ENCODE measurements around the gene ROGDI. TPM values are rescaled to one million over a fixed set of nuclear protein-coding genes. Genes with fewer than 3 reads are reported as not detected.
A peak's percentile ranks its signal among the peaks of the same experiment; 100 is the strongest.

ROGDI gene
- total RNA-seq, 6 experiments from 2014 or later = 16.8 to 20.1 (median 18.5) TPM

GRCh38 chr16:4800290-4801041 is 2.0 kb downstream of the ROGDI start:
- H3K4me1 Mint-ChIP-seq (ENCODE audit: low read depth) = peaks cover 10% of the 10 kb centered on the region
- DNase-seq = no peak
- H3K27me3 Mint-ChIP-seq (ENCODE audit: insufficient read depth) = peaks cover 2% of the 10 kb centered on the region; the same call in 1 of the 2 replicates
- no peak overlapping the region for H3K27ac Mint-ChIP-seq
- H3K4me3 Mint-ChIP-seq = 0 out of 2 replicates have a peak overlapping the region, but pooled peaks have one; percentile 20
- TF ChIP-seq CTCF (IDR thresholded peaks at IDR 0.05) = no peak
- no peaks in the 10 kb centered on the region for H3K9me3 Mint-ChIP-seq
- no peaks in the 10 kb centered on the region for H3K36me3 Mint-ChIP-seq (ENCODE audit: low read depth)

- TF ChIP-seq CTCF (IDR thresholded peaks at IDR 0.05) = no peak
- peaks cover 2% of the 10 kb centered on the region; the same call in 1 of the 2 replicates for H3K27me3 Mint-ChIP-seq (ENCODE audit: insufficient read depth)
- DNase-seq = no peak
- no peaks in the 10 kb centered on the region for H3K36me3 Mint-ChIP-seq (ENCODE audit: low read depth)
- peaks cover 10% of the 10 kb centered on the region for H3K4me1 Mint-ChIP-seq (ENCODE audit: low read depth)
- H3K9me3 Mint-ChIP-seq = no peaks in the 10 kb centered on the region
- no peak overlapping the region for H3K27ac Mint-ChIP-seq
- no peak overlapping the region for H3K4me3 Mint-ChIP-seq
Observed at GRCh38 chr16:4799171-4799855, 3.1 kb downstream of the ROGDI start.

GRCh38 chr16:4798456-4798855 is 4.0 kb downstream of the ROGDI start:
- no peak for DNase-seq
- Mint-ChIP-seq H3K27me3 (ENCODE audit: insufficient read depth) (no peaks in the 10 kb centered on the region), H3K4me3 (no peak overlapping the region), H3K9me3 (no peaks in the 10 kb centered on the region), H3K36me3 (ENCODE audit: low read depth) (no peaks in the 10 kb centered on the region), H3K4me1 (ENCODE audit: low read depth) (peaks cover 5% of the 10 kb centered on the region), H3K27ac (no peak overlapping the region)
- no peak for TF ChIP-seq CTCF (IDR thresholded peaks at IDR 0.05)

GRCh38 chr16:4797805-4798252 is 4.6 kb downstream of the ROGDI start:
- TF ChIP-seq CTCF (IDR thresholded peaks at IDR 0.05) = no peak
- no peak for DNase-seq
- no peaks in the 10 kb centered on the region for H3K4me1 Mint-ChIP-seq (ENCODE audit: low read depth)
- H3K36me3 Mint-ChIP-seq (ENCODE audit: low read depth) = no peaks in the 10 kb centered on the region
- no peak overlapping the region for H3K4me3 Mint-ChIP-seq
- H3K9me3 Mint-ChIP-seq = no peaks in the 10 kb centered on the region
- no peaks in the 10 kb centered on the region for H3K27me3 Mint-ChIP-seq (ENCODE audit: insufficient read depth)
- no peak overlapping the region for H3K27ac Mint-ChIP-seq

GRCh38 chr16:4796982-4797804 is 5.2 kb downstream of the ROGDI start:
- no peaks in the 10 kb centered on the region for H3K36me3 Mint-ChIP-seq (ENCODE audit: low read depth)
- no peak overlapping the region for H3K4me3 Mint-ChIP-seq
- H3K4me1 Mint-ChIP-seq (ENCODE audit: low read depth) = no peaks in the 10 kb centered on the region
- DNase-seq = no peak
- no peak for TF ChIP-seq CTCF (IDR thresholded peaks at IDR 0.05)
- no peak overlapping the region for H3K27ac Mint-ChIP-seq
- no peaks in the 10 kb centered on the region for H3K9me3 Mint-ChIP-seq
- no peaks in the 10 kb centered on the region for H3K27me3 Mint-ChIP-seq (ENCODE audit: insufficient read depth)
